ENCODE data around the gene FFAR4.

Gene FFAR4

GRCh38 chr10:93548376-93549071 is 17.9 kb upstream of the FFAR4 start:
- H3K27ac ChIP-seq, result no peak overlapping the region
- TF ChIP-seq CTCF (IDR thresholded peaks at IDR 0.05) (no peak), ZFX (IDR thresholded peaks at IDR 0.05; ENCODE audit: borderline replicate concordance) (no peak)

- no peak for TF ChIP-seq ZFX (IDR thresholded peaks at IDR 0.05; ENCODE audit: borderline replicate concordance)
- H3K27ac ChIP-seq, result no peak overlapping the region
Measured at GRCh38 chr10:93550606-93551005, 15.9 kb upstream of the FFAR4 start.

- TF ChIP-seq CTCF (IDR thresholded peaks at IDR 0.05), result no peak
- TF ChIP-seq ZFX (IDR thresholded peaks at IDR 0.05; ENCODE audit: borderline replicate concordance), result no peak
- H3K27ac ChIP-seq, result no peak overlapping the region
Measured at GRCh38 chr10:93552780-93553179, 13.7 kb upstream of the FFAR4 start.

- no peak for TF ChIP-seq ZFX (IDR thresholded peaks at IDR 0.05; ENCODE audit: borderline replicate concordance)
- no peak for TF ChIP-seq CTCF (IDR thresholded peaks at IDR 0.05)
Measured at GRCh38 chr10:93553482-93554315, 12.8 kb upstream of the FFAR4 start.

GRCh38 chr10:93554316-93554663 is 12.2 kb upstream of the FFAR4 start:
- no peak for TF ChIP-seq ZFX (IDR thresholded peaks at IDR 0.05; ENCODE audit: borderline replicate concordance)
- no peak for TF ChIP-seq CTCF (IDR thresholded peaks at IDR 0.05)

More at GRCh38 chr10:93553482-93554315, 12.8 kb upstream of the FFAR4 start:
- H3K27ac ChIP-seq, result no peak overlapping the region

GRCh38 chr10:93554760-93555432 is 11.6 kb upstream of the FFAR4 start:
- no peak overlapping the region for H3K27ac ChIP-seq
- no peak for TF ChIP-seq ZFX (IDR thresholded peaks at IDR 0.05; ENCODE audit: borderline replicate concordance)
- peak; percentile 85 for TF ChIP-seq CTCF (IDR thresholded peaks at IDR 0.05)

More at GRCh38 chr10:93554316-93554663, 12.2 kb upstream of the FFAR4 start:
- no peak overlapping the region for H3K27ac ChIP-seq

- no peak overlapping the region for H3K27ac ChIP-seq
- TF ChIP-seq ZFX (IDR thresholded peaks at IDR 0.05; ENCODE audit: borderline replicate concordance) (no peak), CTCF (IDR thresholded peaks at IDR 0.05) (no peak)
Measured at GRCh38 chr10:93559490-93559889, 7.0 kb upstream of the FFAR4 start.

All from 22Rv1 (cell line).